ENCODE measurements around the gene SCAMP1.
"Not testable (repeated sequence)": the region's sequence is repeated elsewhere in the genome, so short reads cannot be mapped to it uniquely, and the experiment has no call there.

Gene SCAMP1

DNA sequence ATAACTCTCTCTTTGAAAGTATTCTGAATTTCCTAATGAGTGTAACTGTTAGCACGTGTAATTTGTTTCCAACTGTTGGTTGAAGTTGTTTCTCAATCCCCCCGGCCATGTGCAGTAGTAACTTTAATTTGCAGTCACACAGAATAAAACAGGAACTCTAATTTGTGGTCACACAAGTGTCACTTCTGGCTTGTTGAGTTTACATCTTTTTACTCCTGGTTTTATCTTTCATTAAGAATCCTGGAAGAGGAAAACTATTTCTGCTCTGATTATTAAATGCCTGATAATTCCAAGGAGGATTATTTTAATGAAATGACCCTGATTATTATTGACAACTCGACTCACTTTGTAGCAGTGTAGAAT, 1.2 kb downstream of the SCAMP1 start:
- no peak for DNase-seq (ENCODE audit: low read depth)

DNA sequence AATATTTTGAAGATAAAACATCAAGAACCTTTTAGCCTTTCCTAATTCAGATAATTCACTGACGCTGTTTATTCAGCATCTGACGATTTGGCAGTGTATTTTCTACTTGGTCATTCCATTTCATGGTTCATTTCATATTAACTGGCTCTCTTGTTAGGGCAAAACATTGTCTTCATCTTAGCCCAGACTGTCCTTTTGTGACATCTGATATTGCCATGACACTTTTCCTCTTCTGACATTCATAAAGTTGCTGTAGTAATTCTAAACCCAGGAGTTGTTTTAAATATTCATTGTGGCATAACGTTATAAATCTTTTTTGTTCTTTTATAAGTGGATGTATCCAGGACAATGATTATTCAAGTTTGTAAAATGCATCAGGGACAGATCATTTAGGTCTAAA, 1.8 kb downstream of the SCAMP1 start:
- no peak for DNase-seq (ENCODE audit: low read depth)

DNA sequence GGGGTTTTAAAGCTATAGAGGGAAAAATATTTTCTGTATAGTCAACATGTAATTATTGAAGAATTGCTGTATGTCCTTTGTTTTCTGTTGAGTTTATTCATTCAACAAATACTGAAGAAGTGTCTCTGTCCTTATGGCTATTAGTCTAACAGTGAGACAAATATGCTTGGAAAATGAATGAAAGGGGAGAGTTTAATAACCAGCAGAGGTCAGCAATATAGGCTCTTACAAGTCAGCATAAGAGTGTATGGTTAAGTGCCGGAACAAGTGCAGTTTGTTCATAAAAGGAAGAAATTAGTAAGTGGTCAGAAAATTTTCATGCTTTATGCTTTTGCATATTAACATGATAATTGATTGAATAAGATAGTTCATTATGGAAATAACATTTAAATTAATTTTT, 3.6 kb downstream of the SCAMP1 start:
- DNase-seq (ENCODE audit: low read depth): no peak

DNA sequence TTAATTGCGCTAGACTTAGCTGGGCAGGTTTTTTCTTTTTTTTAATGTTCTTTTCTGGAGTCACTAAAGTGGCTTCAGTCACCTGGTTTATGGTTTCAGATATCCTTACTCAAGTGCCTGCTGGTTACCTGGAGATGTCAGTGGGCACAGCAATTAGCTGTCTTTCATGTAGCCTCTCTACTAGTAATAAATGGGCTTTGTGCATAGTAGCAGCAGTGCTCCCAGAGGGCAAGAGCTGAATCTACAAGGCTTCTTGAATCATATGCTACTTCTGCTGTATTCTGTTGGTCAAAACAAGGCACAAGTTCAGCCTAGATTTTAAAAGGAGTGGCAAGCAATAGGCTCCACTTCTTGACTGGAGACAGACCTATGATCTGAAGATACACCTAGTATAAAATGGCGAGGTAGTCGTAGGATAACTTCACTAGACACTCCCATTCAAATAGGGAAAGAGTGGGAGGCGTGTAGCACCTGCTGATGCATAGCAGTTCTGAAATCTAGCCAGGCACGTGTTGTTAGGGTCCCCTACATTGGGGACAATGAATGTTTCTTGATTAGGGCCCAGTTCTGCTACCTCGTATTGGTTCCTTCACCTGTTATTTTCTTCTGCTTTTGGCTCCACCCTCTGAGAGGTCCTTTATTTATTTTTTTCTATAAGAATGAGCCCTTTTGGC, 7.0 kb downstream of the SCAMP1 start:
- no peak for DNase-seq (ENCODE audit: low read depth)

DNA sequence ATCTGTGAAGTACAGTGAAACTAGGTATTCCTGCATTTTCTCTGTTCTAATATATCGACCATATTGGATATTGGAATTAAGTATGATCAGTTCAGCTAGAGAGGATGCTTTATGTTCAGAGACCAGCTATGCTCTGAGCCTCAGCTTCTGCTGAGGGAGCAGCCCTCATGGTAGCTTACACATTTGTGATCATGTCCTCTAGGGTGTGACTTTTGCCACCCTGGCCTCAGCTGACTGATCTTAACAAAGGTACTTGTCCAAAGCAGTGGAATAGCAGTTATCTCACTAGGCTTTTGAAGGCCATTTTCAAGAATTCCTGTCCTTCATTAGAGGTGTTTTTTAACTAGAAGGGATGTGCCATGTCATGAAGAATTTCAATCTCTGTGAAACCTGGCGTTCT, 9.3 kb downstream of the SCAMP1 start:
- no peak for DNase-seq (ENCODE audit: low read depth)

DNA sequence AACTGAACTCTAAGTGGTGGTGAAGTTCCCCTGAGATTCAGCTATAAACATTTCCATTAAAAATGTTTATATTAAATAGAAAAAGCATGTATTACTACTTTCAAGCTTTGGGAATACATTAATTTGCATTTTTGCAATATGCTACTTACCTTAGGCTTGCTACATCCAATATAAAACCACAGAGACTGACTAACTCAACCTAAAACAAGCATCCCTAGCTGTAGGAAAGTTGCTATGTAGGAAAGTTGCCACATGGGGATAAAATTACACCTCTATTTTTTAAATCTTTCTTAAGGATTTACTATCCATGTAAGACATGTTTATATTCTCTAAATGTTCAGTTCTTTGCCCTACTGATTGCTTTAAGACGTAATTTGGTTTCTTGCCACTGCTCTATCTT, 12.8 kb downstream of the SCAMP1 start:
- DNase-seq (ENCODE audit: low read depth): no peak

DNA sequence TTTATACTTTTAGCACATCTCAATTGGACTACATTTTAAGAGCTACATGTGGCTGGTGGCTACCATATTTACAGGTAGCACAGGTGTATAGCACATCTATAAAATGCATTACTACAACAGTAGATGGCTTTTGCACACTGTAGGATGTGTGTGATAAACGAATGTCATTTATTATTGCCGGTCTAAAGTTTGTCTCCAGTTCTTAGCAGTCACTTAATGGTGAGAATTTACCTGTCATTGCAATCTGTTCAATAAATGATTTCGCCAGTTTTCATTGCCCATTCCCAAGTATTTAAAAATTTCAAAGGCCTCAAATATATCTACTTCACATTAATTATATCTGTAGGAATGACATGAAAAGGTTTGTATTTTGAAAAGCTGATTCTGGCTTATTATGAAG, 15.9 kb downstream of the SCAMP1 start:
- no peak for DNase-seq (ENCODE audit: low read depth)

DNA sequence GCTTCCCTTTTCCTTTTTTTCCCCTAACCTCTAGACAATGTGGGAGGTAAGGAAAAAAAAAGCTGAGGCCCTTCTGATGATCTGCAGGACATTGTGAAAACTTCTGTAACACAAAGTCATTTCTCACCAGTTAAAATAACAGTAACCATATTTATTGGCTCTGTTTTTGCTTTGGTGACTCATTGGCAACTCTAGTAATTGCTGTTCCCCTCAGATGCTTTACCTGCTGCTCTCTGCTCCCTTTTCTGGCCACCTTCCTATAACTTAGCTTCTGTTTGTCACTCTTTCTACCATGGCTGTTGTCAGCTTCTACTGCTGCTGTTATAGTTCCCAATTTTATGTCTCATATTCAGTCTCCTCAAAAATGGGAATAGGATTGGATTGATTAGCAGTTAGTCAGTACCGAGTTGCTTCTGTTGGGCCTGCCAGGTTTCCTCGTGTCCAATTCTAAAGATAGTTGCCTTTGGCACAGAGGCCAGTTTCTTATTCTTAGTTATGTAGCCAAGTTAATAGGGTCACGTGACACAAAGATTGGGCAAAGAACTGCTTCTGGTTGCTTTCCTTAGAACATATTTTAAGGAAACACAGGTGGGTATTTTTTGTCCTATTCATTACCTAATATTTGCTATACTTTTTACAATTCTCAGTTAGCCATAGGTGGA, 16.8 kb downstream of the SCAMP1 start:
- DNase-seq (ENCODE audit: low read depth): no peak

DNA sequence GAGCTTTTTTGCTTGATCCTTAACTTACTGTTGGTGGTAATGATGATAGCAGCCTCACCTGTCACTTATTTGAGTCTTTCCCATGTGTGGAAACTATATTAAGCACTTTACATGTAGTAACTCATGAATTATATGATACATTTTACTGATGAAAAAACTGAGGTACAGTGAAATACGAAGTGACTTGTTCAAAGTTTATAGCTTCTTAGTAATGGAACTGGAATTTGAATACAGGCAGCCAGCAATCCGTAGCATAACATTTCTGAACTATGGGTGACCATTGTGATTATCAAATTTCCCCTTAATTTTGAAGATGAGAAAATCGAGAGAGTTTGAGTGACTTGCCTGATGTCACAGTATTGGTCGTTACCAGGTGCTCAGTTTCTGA, 17.3 kb downstream of the SCAMP1 start:
- DNase-seq (ENCODE audit: low read depth): no peak

DNA sequence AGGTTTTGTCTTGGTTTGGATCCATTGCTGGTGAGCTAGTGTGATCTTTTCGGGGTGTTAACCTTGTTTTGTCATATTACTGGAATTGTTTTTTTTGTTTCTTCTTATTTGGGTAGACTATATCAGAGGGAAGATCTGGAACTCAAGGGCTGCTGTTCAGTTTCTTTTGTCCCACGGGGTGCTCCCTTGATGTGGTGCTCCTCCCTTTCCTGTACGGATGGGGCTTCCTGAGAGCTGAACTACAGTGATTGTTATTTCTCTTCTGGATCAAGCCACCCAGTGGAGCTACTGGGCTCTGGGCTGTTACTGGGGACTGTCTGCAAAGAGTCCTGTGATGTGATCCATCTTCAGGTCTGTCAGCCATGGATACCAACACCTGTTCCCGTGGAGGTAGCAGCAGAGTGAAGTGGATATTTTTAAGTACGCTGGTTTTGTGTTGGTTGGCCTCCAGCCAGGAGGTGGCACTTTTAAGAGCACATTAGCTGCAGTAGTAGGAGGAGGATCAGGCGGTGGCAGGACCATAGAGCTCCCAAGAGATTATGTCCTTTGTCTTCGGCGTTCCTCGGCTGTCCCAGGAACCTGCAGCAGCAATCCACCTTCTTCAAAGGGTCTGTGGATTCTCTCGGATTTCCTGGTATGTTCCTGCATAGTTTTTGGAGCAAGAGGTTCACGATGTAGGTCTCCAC, 27.2 kb downstream of the SCAMP1 start:
- DNase-seq (ENCODE audit: low read depth): no peak

DNA sequence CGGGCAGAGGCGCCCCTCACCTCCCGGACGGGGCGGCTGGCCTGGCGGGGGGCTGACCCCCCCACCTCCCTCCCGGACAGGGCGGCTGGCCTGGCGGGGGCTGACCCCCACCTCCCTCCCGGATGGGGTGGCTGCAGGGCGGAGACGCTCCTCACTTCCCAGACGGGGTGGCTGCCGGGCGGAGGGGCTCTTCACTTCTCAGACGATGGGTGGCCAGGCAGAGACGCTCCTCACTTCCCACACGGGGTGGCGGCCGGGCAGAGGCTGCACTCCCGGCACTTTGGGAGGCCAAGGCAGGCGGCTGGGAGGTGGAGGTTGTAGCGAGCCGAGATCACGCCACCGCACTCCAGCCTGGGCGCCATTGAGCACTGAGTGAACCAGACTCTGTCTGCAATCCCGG, 30.9 kb downstream of the SCAMP1 start:
- DNase-seq (ENCODE audit: low read depth): not testable (repeated sequence)

DNA sequence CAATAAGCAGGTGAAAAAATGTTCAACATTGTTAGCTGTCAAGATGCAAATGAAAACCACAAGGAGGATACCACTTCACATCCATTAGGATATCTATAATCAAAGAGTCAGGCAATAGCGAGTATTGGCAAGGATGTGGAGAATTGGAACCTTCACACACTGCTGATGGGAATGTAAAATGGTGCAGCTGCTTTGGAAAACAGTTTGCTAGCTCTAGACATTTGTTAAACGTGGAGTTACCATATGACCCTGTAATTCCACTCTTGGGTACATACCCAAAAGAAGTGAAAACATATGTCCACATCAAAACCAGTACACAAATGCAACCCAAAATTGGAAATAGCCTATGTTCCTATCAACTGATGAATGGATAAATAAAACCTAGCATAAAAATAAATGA, 37.4 kb downstream of the SCAMP1 start:
- no peak for DNase-seq (ENCODE audit: low read depth)

DNA sequence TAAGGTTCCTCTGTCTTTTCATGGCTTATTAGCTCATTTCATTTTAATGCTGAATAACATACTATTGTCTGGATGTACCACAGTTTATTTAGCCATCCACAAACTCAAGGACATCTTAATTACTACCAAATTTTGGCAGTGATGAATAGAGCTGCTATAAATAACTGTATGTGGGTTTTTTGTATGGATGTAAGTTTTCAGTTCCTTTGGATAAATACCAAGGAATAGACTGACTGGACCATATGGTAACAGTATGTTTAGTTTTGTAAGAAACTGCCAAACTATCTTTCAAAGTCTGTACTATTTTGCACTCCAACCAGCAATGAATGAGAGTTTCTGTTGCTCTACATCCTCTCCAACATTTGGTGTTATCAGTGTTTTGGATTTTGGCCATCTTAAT, 38.7 kb downstream of the SCAMP1 start:
- DNase-seq (ENCODE audit: low read depth): no peak

DNA sequence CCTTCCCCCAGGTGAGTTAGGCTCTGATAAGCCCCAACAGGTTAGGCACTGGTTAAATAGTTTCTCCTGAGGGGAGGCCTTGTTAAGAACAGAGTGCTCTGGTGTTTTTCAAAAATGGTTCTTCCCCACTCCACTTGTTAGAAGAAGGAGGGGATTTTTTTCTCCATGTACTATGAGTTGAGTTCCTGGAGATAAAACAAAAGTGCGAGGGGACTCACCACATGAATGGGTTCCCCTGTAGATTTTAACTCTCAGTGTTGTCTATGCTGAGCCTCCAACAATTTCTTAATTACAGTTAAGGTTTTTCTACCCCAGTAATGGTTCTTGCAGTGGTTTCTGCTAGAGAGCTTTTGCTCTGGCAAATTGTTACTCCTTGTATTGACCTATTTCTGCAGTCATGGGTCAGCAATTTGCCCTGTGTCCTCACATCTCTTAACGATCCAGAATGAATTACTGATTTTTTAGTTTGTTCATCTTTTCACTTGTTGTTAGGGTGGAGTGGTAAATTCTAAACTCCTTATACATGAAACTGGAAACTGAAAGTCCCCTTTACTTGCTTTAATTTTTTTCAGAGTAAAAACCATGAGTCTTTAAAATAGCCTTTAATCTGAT, 44.4 kb downstream of the SCAMP1 start:
- DNase-seq (ENCODE audit: low read depth): no peak

DNA sequence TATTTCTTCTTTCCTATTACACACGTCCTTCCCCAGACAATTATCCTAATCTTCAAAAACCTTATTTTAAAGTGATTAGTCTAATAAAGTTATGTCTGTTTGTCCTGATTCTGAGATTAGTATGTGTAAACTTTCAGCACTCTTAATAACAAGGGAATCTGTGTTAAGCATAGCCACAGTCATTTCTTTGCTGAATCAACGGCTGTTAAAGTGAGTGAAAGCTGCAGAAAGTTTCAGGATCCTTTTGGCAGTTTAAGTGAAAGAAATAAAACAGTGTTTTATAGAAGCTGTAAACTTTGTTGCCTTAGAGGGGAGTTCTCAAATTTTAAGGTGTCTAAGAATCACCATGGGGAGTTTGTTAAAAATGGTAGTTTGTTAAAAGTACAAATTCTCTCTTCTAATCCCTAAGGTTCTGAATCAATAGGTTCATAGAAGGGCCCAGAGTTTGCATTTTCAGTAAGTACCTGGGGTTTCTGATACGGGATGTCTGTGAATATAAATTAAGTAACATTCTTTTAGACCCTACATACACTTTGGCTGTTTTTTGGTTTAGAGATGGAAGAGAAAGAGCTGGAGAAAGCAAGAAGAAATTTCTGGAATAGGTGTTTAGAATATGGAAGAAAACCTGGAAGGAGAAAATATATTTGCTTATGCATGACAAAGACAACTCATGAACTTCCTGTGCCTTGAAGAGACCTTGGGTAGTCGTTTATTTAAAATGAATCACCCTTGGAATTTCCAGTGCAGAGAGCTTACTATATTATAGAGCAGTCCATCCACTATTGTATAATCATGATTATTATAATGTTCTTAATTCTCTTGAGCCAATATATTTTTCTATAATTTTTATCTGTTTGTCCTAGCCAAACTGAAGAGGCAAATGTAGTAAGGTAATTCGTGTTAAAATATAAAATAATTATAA, 45.7 kb downstream of the SCAMP1 start:
- no peak for DNase-seq (ENCODE audit: low read depth)

DNA sequence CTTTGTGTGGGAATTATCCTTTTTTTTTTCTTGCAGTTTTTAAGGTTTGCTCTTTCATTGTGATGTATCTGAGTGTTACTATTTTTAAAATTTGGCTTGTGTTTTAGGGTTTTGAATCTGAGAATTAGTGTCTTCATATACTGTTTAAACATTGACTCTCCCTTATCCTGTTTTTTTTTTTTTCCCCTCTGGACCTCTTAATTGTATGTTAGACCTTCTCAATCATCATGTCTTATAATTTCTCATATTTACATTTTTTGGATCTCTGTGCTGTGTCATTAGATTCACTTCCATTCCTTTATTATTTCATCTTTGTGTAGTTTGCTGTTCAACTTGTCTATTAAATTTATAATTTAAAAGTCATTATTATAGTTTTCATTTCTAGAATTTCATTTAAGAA, 47.0 kb downstream of the SCAMP1 start:
- DNase-seq (ENCODE audit: low read depth): no peak

DNA sequence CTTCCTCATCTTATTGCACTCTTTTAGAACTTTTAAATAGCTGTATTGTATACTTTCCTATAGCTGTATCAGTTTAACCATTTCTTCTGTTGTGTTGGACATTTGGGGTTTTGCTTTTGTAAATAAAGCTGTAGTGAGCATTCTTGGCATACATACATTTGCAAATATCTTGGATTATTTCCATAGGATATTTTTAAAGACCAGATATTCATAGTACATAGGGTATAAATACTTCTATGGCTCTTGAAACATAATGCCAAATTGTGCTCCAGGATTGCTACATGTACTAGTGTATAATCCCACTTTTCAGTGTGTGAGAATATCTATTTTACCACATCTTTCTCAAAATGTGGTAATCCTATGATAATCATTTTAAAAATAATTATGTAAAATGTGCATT, 51.2 kb downstream of the SCAMP1 start:
- no peak for DNase-seq (ENCODE audit: low read depth)

DNA sequence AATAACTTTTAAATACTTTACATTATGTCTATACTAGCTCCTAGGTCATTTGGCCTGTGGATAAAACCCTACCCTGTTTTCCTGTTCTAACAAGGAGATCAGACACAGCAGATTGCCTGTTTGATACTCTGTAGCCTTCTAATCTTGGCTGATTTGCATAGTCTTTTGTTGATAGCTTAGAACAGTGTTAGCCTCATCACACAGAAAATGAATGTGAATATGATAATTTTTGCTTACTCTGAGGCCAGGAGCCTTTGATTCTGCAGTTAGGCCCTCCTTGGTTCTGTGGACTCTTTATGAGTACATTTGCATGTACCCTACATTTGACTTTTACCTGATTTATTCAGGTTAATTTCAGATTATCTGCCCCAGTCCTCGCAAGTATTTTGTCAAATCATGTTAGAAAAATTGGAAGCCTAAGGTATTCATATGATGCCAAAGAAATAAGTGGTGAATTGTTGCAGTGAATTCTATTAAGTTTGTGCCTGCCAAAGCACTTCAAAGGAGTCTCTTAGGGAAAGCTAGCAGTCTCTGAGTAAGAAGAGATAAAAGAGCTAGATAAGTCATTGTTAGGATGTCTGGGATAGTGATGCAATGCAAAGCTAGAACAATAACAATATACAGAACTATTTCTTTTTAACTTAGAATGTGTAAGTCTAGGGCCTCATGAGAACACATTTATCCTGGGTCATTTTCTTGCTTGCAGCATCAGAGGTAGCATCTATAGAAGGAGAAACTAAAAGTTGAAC, 56.4 kb downstream of the SCAMP1 start:
- no peak for DNase-seq (ENCODE audit: low read depth)

DNA sequence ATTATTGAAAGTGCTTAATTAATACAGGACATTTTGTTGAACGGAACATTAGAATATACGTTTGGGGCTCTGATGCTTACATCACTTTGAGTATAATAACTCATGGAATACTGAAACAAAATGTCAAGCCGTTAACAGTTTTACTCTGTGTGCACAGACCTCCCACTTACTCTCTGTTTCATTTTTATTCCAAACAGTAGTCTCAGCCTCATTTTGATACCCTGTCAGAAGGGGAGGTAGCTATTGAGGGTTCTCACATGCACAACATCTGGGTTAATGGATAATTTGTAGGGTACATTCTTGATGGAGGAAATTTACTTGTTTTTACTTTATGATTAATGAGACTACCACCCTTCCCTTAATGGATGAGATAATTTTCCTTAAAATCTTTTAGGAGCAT, 59.0 kb downstream of the SCAMP1 start:
- DNase-seq (ENCODE audit: low read depth): no peak

DNA sequence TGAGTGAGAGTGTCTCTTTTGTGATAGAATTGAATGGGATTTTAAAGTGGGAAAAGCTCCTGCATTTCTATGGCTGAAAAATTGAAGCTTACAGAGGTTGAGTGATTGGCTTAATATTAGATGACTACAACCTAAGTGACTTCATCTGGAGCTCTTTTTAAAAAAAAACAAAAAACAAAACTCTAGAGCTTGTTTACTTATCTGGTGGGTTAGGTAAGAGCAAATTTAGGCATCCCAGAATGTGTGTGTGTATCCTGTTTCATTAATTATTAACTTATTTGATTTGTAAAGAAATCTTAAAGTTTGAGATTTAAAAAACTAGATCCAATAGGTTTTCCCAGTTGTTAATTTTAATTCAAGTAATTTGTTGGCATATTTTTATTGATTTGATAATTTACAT, 60.1 kb downstream of the SCAMP1 start:
- DNase-seq (ENCODE audit: low read depth): no peak

DNA sequence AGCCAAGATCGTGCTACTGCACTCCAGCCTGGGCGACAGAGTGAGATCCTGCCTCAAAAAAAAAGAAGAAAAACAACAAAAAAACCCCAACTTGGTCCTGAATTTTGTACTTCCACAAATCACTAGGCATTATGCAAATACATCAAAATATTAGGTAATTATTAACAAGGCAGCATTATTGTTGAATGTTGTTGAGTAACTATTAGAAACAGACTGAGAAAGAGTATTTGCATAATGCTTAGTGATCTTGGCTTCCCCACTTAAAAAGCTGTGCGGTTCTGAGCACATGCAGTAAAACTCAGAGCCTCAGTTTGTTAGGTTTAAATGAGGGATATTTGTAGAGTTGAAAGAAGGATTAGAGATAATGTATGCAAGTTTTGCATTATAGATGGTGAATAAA, 64.2 kb downstream of the SCAMP1 start:
- DNase-seq (ENCODE audit: low read depth): no peak
